K562 (cell line): ENCODE results near the gene SIRPD. TPM values are rescaled to one million over a fixed set of nuclear protein-coding genes. Genes with fewer than 3 reads are reported as not detected.

Experiments used
- BRF1 ChIP-seq: IDR thresholded peaks from 3 replicates; pipeline ENCODE4 v1.6.1; 2011; ENCODE audit warnings: borderline replicate concordance, mild to moderate bottlenecking; ENCODE audit not compliant: insufficient read length; ENCODE audit errors: extremely low read depth
- CCNT2 ChIP-seq: IDR thresholded peaks from 2 replicates; pipeline ENCODE4 v1.6.1; 2011; ENCODE audit warnings: borderline replicate concordance, low read depth, mild to moderate bottlenecking, moderate library complexity, mixed read lengths, low read length; ENCODE audit not compliant: insufficient read length; ENCODE audit errors: extremely low read depth
- CREB3 ChIP-seq: fragments of 450-650 bp; conservative IDR thresholded peaks from 2 replicates; pipeline ENCODE4 v1.6.1; 2016; ENCODE audit warnings: missing genetic modification characterization, low read depth, mild to moderate bottlenecking, missing compliant biosample characterization, moderate library complexity
- CTBP1 ChIP-seq: fragments of 450-650 bp; IDR thresholded peaks from 2 replicates; pipeline ENCODE4 v1.6.1; 2016; ENCODE audit warnings: borderline replicate concordance
- FOSL1 ChIP-seq: fragments of 200-800 bp; sonication (Bioruptor generic); conservative IDR thresholded peaks from 2 replicates; pipeline ENCODE4 v1.6.1; 2016; ENCODE audit warnings: missing genetic modification characterization, missing compliant biosample characterization
- HDAC1 ChIP-seq, 2 experiments: fragments of 450-650 bp; IDR thresholded peaks; 2 replicates each; pipeline ENCODE4 v1.6.1; 2016 to 2017; ENCODE audit warnings: inconsistent platforms in 1 of 2, mild to moderate bottlenecking in 1 of 2, moderate library complexity in 1 of 2
- L3MBTL2 ChIP-seq: fragments of 450-650 bp; IDR thresholded peaks from 2 replicates; pipeline ENCODE4 v1.6.1; 2016; ENCODE audit warnings: mild to moderate bottlenecking, moderate library complexity
- MAFK ChIP-seq: IDR thresholded peaks from 2 replicates; pipeline ENCODE4 v1.6.1; 2011; ENCODE audit warnings: low read length, improper control_type of control experiment
- NFIX ChIP-seq: fragments of 250-450 bp; sonication (Bioruptor Pico); IDR thresholded peaks from 2 replicates; pipeline ENCODE4 v1.4.0; 2020; ENCODE audit warnings: low read depth, mild to moderate bottlenecking, moderate library complexity
- NFXL1 ChIP-seq: fragments of 450-650 bp; formaldehyde crosslinking; IDR thresholded peaks from 2 replicates; pipeline ENCODE4 v1.4.0; 2021; ENCODE audit warnings: mild to moderate bottlenecking
- NR2C2 ChIP-seq, 2 experiments: fragments of 200-800 bp in 1 of 2; sonication (Bioruptor generic) in 1 of 2; sonication (generic) in 1 of 2; formaldehyde crosslinking in 1 of 2; IDR thresholded peaks; 2 replicates each; pipeline versions ENCODE4 v1.6.1 to v1.8.0; 2016 to 2022; ENCODE audit warnings: mild to moderate bottlenecking in 1 of 2, missing compliant biosample characterization in 1 of 2, missing genetic modification characterization in 1 of 2, missing genetic modification reagents in 1 of 2
- NRF1 ChIP-seq, 2 experiments: fragments of 450-650 bp; IDR thresholded peaks in 1 of 2; conservative IDR thresholded peaks in 1 of 2; 2 replicates each; pipeline ENCODE4 v1.6.1; 2014; ENCODE audit warnings: mild to moderate bottlenecking in 2 of 2
- RAD51 ChIP-seq: fragments of 450-650 bp; IDR thresholded peaks from 2 replicates; pipeline ENCODE4 v1.7.1; 2016; ENCODE audit warnings: low read depth, mild to moderate bottlenecking, borderline replicate concordance
- TCF3 ChIP-seq: sonication (generic); formaldehyde crosslinking; IDR thresholded peaks from 2 replicates; pipeline ENCODE4 v1.4.0; 2020; ENCODE audit warnings: mild to moderate bottlenecking, missing genetic modification reagents
- ZKSCAN1 ChIP-seq: fragments of 150-350 bp; IDR thresholded peaks from 2 replicates; pipeline ENCODE4 v1.6.1; 2016; ENCODE audit warnings: low read depth, low read length
- ZNF316 ChIP-seq: fragments of 450-650 bp; IDR thresholded peaks from 2 replicates; pipeline ENCODE4 v1.6.1; 2016
- ZNF398 ChIP-seq: fragments of 250-450 bp; sonication (Bioruptor Pico); IDR thresholded peaks from 2 replicates; pipeline ENCODE4 v1.8.0; 2021; ENCODE audit warnings: moderate library complexity, mild to moderate bottlenecking, inconsistent platforms
- ZNF445 ChIP-seq: fragments of 250-450 bp; sonication (Bioruptor Pico); IDR thresholded peaks from 2 replicates; pipeline ENCODE4 v1.4.0; 2020; ENCODE audit warnings: low read depth, mild to moderate bottlenecking, moderate library complexity
- ZNF77 ChIP-seq: fragments of 250-450 bp; sonication (Bioruptor Pico); IDR thresholded peaks from 2 replicates; pipeline ENCODE4 v1.5.0; 2020
- polyA plus RNA-seq, 8 experiments: library from polyadenylated mRNA; depleted of rRNA in 4 of 8; stranded (reverse) in 5 of 8; unstranded in 3 of 8; fragments of >200 nt; fragmentation: Nextera tagmentation in 2 of 8; fragmentation: Illumina TruSeq in 1 of 8; extraction: Ambion mirVana in 2 of 8; extraction: Trizol in 1 of 8; gene quantifications; 2 replicates each; pipeline versions ENCODE4 v1.2.1 to v1.2.3, GENCODE V29; 2011 to 2014; ENCODE audit warnings: inconsistent platforms in 1 of 8, missing spikeins in 1 of 8
- total RNA-seq, 7 experiments: library from RNA; depleted of rRNA in 6 of 7; stranded (reverse); fragments of >200 nt in 6 of 7; fragmentation: Illumina TruSeq in 2 of 7; extraction: Trizol in 2 of 7; gene quantifications; 2 replicates each; pipeline versions ENCODE4 v1.2.1 to v1.2.3, GENCODE V29; 2011 to 2021; ENCODE audit warnings: low replicate concordance in 1 of 7
- TF ChIP-seq, protein P1 (sequence below): fragments of 450-650 bp; formaldehyde crosslinking; IDR thresholded peaks from 2 replicates; pipeline ENCODE4 v1.4.0; 2022; ENCODE audit warnings: mild to moderate bottlenecking, moderate library complexity
- TF ChIP-seq, protein P2 (sequence below): fragments of 450-650 bp; formaldehyde crosslinking; IDR thresholded peaks from 2 replicates; pipeline ENCODE4 v1.4.0; 2020; ENCODE audit warnings: mild to moderate bottlenecking, mixed read lengths
- TF ChIP-seq, protein P3 (sequence below): fragments of 250-450 bp; sonication (Bioruptor Pico); IDR thresholded peaks from 2 replicates; pipeline ENCODE4 v1.8.0; 2022; ENCODE audit warnings: inconsistent platforms

The SIRPD gene
- total and polyA plus RNA-seq, 9 of the 15 experiments (the other 6 are each of a cell fraction or from before 2014, with no cell fraction given) = not detected

GRCh38 chr20:1569415-1569881 lies 11.9 kb upstream of the SIRPD start (continued):
- TF ChIP-seq CCNT2 (no peak), ZNF316 (peak; percentile 78; the same call in 1 of the 2 replicates), MAFK (peak; percentile 48; the same call in 1 of the 2 replicates), L3MBTL2 (0 out of 2 replicates have a peak, but pooled peaks have one; percentile 15), RAD51 (peak; percentile 42; the same call in 1 of the 2 replicates), CTBP1 (peak; percentile 18; the same call in 1 of the 2 replicates), ZNF398 (CRISPR knock-in tag) (no peak), TCF3 (no peak), NR2C2 (CRISPR knock-in tag; IDR thresholded peaks at IDR 0.05) (no peak), NR2C2 (tag; IDR thresholded peaks at IDR 0.05) (peak; percentile 38; the same call in 1 of the 2 replicates), BRF1 (no peak), NFIX (CRISPR knock-in tag) (no peak), ZNF77 (CRISPR knock-in tag) (no peak), CREB3 (tag) (0 out of 2 replicates have a peak, but pooled peaks have one; percentile 41), ZNF445 (no peak), NRF1 (conservative IDR thresholded peaks at IDR 0.05 in 1 of 2, IDR thresholded peaks at IDR 0.05 in 1 of 2) (peak; percentile 60 to 67), ZKSCAN1 (no peak), HDAC1 (IDR thresholded peaks at IDR 0.05) (no peak), FOSL1 (tag) (peak; percentile 57), NFXL1 (CRISPR knock-in tag) (no peak)
- TF ChIP-seq, protein P1, sequence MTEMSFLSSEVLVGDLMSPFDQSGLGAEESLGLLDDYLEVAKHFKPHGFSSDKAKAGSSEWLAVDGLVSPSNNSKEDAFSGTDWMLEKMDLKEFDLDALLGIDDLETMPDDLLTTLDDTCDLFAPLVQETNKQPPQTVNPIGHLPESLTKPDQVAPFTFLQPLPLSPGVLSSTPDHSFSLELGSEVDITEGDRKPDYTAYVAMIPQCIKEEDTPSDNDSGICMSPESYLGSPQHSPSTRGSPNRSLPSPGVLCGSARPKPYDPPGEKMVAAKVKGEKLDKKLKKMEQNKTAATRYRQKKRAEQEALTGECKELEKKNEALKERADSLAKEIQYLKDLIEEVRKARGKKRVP (CRISPR knock-in tag) = no peak
- TF ChIP-seq, protein P2, sequence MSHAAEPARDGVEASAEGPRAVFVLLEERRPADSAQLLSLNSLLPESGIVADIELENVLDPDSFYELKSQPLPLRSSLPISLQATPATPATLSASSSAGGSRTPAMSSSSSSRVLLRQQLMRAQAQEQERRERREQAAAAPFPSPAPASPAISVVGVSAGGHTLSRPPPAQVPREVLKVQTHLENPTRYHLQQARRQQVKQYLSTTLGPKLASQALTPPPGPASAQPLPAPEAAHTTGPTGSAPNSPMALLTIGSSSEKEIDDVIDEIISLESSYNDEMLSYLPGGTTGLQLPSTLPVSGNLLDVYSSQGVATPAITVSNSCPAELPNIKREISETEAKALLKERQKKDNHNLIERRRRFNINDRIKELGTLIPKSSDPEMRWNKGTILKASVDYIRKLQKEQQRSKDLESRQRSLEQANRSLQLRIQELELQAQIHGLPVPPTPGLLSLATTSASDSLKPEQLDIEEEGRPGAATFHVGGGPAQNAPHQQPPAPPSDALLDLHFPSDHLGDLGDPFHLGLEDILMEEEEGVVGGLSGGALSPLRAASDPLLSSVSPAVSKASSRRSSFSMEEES = peak; percentile 71
- TF ChIP-seq, protein P3, sequence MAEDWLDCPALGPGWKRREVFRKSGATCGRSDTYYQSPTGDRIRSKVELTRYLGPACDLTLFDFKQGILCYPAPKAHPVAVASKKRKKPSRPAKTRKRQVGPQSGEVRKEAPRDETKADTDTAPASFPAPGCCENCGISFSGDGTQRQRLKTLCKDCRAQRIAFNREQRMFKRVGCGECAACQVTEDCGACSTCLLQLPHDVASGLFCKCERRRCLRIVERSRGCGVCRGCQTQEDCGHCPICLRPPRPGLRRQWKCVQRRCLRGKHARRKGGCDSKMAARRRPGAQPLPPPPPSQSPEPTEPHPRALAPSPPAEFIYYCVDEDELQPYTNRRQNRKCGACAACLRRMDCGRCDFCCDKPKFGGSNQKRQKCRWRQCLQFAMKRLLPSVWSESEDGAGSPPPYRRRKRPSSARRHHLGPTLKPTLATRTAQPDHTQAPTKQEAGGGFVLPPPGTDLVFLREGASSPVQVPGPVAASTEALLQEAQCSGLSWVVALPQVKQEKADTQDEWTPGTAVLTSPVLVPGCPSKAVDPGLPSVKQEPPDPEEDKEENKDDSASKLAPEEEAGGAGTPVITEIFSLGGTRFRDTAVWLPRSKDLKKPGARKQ (CRISPR knock-in tag) = no peak
